ENCODE measurements around the gene IZUMO1.

Gene IZUMO1

DNA sequence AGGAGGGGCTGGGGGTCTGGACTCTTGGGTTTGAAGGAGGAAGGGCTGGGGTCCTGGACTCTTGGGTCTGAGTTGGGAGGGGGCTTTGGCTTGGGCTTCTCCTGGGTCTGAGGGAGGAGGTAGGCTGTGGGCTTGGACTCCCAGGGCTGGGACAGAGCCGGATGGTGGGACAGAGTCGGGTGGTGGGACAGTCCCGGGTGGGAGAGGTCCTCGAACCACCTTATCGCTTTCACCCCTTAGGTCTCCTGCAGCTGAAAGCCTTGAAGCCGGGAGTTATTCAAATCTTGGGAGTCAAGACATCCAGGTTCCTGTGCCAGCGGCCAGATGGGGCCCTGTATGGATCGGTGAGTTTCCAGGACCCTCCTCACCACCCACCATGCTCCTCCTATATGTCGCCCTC, 10.0 kb upstream of the IZUMO1 start:
- no peak for DNase-seq

DNA sequence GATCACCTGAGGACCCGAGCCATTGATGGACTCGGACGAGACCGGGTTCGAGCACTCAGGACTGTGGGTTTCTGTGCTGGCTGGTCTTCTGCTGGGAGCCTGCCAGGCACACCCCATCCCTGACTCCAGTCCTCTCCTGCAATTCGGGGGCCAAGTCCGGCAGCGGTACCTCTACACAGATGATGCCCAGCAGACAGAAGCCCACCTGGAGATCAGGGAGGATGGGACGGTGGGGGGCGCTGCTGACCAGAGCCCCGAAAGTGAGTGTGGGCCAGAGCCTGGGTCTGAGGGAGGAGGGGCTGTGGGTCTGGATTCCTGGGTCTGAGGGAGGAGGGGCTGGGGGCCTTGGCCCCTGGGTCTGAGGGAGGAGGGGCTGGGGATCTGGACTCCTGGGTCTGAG, 9.5 kb upstream of the IZUMO1 start:
- DNase-seq = no peak

DNA sequence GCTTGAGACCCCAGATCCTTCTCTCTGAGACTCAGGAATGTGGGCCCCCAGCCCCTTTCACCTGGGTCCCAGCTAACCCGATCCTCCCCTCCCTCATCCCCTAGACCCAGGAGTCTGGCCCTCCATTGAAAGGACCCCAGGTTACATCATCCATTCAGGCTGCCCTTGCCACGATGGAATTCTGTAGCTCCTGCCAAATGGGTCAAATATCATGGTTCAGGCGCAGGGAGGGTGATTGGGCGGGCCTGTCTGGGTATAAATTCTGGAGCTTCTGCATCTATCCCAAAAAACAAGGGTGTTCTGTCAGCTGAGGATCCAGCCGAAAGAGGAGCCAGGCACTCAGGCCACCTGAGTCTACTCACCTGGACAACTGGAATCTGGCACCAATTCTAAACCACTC, 9.1 kb upstream of the IZUMO1 start:
- DNase-seq = no peak

DNA sequence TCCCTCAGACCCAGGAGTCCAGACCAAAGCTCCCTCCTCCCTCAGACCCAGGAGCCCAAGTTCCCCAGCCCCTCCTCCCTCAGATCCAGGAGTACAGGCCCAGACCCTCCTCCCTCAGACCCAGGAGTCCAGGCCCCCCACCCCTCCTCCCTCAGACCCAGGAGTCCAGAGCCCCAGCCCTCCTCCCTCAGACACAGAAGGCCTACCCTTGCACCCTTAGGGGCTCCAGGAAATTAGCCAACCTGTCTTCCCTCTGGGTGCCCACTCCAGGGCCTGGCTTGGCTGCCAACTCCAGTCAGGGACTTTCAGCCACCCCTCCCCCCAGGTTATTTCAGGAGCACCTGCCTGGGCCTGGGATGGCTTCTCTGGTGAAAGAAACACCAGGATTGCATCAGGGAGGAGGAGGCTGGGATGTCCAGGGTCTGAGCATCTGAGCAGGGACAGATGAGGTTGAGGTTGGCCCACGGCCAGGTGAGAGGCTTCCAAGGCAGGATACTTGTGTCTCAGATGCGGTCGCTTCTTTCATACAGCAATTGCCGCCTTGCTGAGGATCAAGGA, 8.5 kb upstream of the IZUMO1 start, which contains the start of gene FGF21:
Gene FGF21, plus strand, starts transcription at position 441 of the 558 bp plus-strand sequence. CDS start 713 bp downstream, outside the sequence.
- DNase-seq = no peak

DNA sequence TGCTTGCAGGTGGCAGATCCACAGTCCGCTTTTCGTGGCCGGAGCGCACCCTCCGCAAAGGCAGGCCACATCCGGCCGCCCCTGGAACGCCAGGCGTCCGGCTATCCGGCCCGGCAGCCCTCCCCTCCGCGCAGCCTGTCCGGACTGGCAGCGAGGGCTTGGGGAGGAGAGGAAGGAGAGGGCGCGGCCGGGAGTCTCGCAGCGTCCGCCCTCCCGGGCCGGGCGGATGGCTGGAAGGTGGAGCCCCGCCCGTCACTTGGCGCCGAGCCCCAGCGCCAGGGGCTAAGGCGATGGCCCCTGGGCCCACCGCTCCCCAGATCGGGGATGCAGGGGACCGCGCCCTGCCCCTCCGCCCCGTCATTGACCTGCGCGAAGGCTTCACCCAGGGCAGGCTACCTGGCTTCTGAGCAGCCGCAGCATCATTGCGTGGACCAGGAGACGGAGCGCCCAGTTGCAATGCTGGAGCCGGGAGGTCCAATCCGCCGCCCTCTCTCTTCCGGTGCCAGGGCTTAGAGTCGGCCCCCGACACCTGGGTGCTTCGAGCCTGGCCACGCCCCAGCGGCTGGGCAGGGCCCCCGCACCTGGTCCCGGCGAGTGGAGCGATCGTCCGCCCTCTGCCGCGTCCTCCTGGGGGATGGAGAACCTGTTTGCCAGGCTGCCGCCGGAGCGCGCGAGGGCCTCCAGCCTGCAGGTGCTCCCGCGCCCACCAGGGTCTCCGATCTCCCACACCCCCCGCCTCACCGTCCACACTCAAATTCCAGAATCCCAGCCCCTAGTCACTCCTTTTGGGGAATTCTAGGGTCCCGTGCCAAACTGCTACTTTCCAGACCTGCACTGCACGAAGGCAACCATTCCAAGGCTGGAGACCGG, 6.0 kb upstream of the IZUMO1 start, which contains the start of gene FUT1:
Gene FUT1, minus strand, starts transcription at position 146 of the 870 bp plus-strand sequence. CDS start 1,360 bp downstream, outside the sequence.
- peak; percentile 45 for DNase-seq

DNA sequence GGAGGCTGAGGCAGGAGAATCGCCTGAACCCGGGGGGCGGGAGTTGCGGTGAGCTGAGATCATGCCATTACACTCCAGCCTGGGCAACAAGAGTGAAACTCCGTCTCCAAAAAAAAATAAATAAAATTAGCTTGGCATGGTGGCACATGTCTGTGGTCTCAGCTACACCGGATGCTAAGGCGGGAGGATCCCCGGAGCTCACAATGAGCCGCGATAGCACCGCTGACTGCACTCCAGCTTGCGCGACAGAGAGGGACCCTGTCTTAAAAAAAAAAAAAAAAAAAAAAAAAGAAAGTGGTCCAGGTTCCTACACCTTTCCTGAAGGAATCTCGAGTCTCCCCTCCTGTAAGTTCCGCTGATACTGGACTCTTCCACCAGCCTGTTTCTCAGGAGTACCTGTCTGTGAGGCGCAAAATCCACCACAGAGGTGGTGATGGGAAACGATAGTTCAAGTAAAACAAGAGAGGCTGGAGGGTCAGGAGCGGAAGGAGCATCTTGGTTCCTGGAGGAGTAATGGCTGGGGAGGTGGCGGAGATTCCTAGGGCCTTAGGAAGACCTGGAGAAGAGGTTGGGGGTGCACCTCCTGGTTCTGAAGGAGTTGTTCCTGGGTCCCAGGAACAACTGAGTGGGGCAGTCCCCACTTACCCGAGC, 5.3 kb upstream of the IZUMO1 start:
- no peak for DNase-seq

DNA sequence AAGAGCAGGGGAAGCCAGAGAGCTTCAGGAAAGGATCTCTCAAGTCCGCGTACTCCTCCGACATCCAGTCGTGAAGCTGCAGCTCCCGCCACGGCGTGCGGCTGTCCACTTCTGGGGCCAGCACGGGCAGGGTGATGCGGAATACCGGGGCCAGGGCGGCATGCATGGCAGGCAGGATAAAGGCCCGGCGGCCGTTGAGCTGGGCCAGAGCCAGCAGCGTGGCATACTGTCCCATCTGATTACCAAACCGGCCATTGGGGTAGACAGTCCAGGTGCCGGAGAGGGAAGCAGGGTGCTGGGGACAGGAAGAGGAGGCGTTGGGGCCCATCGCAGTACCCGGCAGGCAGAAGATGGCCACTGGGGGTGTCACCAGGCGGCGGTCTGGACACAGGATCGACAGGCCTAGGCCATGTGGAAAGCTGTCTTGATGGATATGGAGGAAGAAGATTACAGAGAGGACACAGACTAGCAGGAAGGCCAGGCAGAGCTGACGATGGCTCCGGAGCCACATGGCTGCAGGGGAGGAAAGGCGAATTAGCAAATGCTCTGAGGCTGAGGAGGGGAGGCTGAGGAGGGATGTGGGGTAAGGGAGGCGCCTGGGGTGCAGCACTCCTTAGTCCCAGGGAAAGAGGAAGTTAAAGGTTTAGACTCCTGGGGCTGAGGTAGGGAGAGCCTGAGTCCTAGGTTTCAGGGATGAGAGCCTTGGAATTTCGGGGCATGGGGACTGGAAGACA, 4.2 kb upstream of the IZUMO1 start:
- no peak for DNase-seq

DNA sequence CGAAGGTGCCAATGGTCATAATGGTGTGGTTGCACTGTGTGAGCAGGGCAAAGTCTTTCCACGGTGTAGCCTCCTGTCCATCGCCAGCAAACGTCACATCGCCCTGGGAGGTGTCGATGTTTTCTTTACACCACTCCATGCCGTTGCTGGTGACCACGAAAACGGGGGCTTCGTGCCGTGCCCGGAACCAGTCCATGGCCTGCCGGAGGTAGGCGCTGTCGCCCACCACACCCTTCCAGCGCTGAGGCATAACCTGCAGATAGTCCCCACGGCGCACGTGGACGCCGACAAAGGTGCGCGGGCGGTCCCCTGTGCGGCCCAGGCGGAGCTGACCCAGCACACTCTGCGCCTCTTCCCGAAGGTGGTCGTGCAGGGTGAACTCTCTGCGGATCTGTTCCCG, 3.6 kb upstream of the IZUMO1 start:
- no peak for DNase-seq

DNA sequence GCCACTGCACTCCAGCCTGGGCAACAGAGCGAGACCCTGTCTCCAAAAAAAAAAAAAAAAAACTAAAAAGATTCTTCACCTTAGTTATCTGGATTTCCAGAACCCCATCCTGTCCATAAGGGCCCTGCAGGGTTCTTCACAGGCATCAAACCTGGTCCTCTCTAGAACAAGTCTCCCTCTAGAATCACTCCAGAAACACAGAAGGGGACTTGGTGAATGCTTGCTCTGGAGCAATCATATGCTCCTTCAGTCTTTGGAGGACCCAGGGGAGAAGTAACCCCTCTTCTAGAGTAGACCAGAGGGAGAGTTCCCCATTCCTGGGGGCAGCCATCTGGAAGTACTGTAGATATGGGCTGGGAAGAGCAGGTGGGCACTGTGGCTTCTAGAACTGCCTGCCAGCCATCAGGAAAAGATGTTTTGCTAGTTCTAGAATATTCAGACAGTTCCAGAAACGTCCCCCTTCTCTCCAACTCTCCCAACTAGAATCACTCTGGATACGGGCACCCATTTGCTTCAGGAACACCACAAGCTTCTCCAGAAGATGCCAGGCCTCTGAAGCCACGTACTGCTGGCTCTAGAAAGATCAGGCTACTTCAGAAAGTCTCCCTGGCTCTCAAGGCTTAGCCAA, 3.0 kb upstream of the IZUMO1 start:
- no peak for DNase-seq

DNA sequence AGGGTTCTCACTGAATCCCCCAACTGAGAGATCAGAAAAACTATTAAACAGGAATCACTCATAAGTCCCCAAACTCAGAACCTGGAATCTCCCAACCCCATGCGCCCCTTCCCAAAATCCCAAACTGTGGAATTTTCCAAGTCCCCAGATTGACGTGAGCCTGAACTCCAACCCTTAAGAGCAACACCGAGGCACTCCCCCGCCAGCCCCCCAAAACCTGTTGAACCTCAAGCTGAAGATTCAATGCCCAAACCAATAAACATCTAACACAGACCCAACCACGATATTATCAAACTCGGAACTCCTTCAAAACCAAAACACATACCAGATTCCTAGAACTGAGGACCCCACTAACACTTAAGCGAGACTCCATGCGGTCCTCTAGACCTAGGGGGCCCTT, 599 bp downstream of the IZUMO1 start:
- DNase-seq = no peak

DNA sequence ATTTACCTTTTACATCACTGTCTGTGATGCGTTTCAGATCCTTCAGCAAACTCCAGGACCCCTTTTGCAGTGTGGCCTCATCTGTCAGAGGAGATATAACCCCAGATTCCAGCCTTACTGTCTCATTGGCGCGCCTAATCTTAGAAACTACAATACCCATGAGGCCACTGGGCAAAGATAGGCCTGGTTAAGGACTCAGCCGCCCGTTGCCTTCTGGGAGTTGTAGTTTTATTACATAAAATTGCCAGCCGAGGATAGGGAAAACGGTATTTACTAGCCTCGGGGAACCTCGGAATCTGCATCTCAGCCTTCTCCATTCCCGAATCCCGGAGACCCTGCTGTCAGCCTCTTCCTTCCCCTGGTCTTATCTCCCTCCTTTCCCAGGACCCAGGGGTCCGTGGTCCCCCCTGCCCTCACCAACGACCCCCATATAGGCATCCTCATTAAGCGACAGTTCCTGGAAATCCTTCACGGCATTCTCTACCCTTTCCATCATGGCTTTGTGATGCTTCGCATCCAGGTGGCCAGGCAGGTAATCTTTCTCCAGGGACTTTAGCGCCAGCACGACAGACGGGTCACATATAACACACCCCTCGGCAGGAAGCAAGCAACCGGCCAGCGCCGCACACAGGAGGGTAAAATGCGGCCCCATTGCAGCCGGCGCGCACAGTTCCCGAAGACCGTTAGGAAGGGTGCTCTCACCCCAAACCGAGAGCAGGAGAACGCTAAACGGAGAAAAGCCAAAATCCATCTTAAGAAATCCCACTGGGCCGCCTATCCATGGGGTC, 1.3 kb downstream of the IZUMO1 start:
- DNase-seq = peak; percentile 70

DNA sequence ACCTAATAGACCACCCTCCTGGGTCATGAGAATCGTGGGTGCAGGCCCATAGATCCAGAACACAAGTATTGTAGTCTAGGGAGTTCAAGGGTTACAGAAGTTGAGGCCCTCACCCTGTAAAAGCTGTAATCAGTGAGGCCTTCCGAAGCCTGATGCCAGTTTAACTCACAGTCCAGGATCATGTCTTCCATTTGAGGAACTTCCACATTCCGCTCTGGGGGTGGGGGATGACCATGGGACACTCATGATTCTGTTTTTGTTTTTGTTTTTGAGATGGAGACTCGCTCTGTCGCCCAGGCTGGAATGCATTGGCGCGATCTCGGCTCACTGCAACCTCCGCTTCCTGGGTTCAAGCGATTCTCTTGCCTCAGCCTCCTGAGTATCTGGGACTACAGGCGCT, 4.6 kb downstream of the IZUMO1 start:
- DNase-seq = no peak

DNA sequence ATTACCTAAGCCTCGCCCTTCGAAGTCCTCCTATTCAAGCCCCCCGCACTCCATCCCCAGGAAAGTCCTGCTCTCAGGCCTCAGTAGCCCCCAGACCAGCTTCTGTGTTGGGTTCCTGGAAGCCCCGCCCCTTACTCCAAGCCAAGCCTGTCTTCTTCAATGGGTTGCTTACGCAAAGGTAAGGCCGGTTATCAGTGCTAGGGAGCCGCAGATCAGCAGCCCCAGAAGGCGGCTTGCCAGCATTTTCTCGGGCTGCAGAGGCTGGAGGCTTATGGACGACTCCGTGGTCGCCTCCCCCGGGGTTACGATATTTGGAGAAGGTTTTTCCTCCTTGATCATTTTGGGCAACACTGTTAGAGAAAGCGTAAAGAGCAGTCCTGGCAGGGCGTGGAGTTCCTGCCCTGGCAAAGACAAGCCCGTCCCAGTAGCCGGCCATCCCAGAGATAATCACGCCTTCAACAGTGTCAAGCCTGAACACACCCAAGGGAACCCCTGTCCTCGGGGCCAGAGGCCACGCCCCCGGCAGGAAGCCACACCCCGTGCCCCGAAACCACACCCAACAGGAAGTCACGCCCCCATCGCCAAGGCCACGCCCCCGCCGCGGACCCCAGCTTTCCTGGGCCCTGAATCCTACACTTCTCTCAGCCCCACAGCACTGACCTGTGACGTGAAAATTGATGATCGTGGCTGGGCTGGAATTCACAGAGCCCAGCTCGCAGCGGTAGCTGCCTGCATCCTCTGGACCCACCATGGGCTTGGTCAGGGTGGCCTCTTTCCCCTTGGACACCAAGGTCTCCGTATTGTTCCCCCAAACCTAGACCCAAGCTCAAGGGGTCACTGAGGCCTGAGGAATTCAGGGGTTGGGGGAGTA, 5.3 kb downstream of the IZUMO1 start:
- DNase-seq = peak; percentile 35

DNA sequence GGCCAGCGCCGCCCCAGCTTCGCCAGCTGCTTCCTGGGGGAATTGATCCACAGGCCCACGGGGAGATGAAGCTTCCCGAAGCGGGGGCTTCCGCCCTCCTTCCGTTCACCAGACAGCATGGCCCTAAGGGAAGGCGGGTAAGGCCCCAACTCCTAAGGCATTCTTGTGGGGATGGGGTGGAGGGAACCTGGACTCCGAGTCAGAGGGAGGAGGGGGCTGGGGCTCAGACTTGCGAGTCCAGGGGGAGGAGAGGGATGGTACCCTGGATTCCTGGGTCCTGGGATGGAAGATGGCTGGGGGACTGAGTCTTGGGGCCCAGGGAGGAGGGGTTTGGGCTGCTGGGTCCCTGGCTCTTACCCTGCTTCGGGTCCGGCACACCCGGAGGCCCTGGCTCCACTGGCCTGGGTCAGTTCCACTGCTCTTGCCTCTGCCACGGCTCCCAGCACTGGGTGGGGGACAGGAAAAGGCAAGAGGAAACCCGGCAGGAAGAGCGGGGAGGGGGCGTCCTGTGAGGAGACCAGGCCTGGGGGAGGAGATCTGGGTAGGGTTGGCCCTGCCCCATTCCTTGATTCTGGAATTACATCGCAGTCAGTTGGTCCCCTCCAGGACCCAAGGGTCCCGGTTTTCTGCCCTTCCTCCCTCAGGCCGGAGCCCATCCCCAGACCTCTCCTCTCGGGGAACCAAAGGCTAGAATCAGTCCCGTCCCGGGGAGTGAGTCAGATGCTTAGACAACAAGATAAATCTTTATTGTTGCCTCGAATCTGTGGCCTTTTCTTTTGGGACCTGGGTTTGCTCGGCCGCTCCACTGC, 6.3 kb downstream of the IZUMO1 start, which contains the start of gene RASIP1:
Gene RASIP1, minus strand, starts transcription at position 447 of the 809 bp plus-strand sequence. Its CDS starts 328 bp downstream, at position 119.
- no peak for DNase-seq

DNA sequence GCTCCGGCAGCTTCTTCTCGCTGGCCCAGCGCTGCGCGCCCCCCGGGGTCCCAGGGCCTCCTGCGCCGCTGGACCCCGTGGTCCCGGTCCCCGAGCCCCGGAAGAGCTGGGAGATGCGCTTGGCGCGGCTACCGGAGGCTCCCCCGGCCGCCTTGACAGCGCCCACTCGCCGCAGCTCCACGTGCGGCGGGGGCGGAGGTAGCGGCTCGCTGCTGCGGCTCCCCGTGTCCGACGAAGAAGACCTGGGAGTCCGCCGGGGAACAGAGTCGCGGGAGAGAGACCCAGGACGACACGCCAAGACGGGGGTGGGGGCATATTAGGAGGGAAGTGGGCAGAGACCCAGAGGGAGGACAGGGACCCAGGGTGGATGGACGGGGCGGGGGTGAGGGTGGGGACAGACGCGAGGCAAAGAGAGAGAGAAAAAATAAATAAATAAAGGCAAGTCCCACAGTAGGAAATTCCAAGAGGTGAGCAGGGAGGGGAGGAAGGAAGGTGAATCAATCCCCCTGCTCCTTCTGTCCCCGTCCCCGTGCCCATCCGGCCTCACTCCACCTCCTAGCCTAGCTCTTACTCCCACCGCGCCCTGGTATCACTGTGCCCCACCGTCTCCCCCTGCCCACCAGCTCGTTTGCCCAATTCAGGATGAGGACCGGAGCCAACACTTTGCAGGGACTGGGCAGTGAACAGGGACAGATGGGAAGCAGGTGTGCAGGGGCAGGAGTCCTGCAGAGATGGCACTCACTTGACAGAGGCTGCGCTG, 7.1 kb downstream of the IZUMO1 start:
- no peak for DNase-seq

DNA sequence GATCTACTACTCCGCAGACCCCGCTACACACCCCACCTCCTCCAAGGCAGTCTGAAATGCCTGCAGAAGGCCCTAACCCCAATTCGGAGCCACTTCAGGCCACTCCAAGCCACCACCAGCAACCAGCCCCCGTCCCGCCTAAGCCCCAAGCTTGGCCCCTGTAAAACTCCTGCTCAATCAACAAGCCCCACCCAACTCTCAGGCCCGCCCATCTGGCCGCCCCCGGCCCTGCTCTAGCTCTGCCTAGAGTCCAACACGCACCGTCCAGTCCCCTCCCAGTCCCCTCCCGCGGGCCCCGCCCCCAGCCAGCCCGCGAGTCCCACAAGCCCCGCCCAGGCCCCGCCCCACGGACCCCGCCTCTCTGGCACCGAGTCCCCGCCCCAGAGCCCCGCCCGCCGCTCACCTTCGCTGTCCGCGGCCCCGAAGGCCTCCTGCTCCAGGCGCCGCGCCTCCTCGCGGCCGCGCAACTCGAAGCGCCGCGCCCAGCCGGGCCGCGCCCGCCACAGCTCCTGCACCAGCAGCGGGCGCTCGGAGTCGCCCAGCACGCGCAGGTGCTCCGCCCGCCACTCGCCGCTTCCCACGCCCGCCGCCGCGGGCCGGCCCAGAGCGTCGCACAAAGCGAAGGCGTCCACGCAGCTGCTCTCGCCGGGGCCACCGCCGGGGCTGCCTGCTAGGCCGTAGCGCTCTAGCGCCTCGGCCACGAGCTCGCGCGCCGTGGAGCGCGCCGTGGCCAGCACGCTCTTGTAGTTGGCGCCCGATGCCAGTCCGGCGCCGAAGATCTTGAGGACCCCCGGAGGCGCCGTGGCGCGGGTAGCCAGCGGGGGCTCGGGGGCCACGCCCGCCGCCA, 7.9 kb downstream of the IZUMO1 start:
- DNase-seq = peak; percentile 94

DNA sequence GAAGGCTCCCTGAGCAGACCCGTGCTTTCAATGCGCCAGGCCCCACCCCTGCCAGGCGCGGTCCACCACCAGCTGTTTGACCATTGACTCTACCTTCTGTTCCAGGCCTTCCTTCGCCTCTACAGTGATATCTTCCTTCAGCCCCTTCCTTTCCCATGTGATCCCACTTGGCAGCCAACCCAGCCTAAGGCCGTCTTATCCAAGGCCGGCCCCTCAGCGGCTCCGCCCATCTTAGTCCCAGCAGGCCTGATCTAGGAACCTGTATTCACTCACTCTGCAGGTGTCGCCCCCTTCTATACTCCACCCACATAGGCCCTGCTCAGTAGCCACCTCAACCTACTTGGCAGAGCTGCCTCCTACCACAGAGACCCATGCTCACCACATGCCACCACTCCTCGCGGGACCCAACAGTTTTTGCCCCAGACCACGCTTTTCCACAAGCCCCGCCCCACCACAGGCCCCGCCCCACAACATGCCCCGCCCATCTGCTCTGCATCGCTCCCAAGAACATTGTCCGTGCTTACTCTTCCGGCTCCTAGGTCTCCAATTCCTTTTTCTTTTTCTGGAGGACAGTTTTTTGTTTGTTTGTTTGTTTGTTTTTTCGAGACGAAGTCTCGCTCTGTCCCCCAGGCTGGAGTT, 9.2 kb downstream of the IZUMO1 start:
- DNase-seq = no peak
